Vagina (tissue), 2 donors: ENCODE measurements around the gene SPON2.

Experiments used
- POLR2A ChIP-seq, 2 donors: fragments of 450-650 bp; IDR thresholded peaks; one replicate each; pipeline ENCODE4 v1.6.1; 2017; ENCODE audit warnings: antibody characterized with exemption in 2 of 2, mild to moderate bottlenecking in 2 of 2, moderate library complexity in 2 of 2
- TF ChIP-seq, protein P1 (sequence below), 3 experiments: fragments of 450-650 bp in 2 of 3; fragments of 200-600 bp in 1 of 3; sonication (generic) in 1 of 3; IDR thresholded peaks; one replicate each; pipeline ENCODE4 v1.5.1; 2017 to 2019; ENCODE audit warnings: antibody characterized with exemption in 3 of 3, mild to moderate bottlenecking in 2 of 3, moderate library complexity in 2 of 3

DNA sequence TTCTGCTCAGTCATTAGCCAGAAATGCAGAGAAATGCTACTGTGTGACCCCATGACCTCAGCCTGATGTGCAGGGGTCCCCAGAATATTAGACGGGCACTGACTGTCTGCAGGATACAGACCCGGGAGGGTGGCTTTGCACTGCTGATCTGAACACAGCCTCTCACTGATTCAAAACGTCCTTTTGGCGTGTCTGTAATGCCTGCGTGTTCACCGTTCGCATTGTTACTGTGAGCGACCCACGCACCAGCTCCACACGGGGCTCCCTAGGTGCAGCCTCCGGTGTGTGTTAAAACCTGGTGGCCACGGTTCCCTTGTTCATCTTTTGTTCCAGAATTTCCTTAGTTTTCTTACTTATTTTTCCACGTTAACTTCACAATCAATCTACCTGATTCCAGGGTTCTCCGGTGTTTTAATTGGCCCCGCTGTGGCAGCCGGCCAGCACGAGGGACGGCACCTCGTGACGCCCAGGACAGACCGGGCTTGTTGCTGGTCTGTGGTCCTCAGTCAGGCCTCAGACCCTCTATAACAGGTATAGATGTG, 32.0 kb upstream of the SPON2 start:
- TF ChIP-seq, protein P1, sequence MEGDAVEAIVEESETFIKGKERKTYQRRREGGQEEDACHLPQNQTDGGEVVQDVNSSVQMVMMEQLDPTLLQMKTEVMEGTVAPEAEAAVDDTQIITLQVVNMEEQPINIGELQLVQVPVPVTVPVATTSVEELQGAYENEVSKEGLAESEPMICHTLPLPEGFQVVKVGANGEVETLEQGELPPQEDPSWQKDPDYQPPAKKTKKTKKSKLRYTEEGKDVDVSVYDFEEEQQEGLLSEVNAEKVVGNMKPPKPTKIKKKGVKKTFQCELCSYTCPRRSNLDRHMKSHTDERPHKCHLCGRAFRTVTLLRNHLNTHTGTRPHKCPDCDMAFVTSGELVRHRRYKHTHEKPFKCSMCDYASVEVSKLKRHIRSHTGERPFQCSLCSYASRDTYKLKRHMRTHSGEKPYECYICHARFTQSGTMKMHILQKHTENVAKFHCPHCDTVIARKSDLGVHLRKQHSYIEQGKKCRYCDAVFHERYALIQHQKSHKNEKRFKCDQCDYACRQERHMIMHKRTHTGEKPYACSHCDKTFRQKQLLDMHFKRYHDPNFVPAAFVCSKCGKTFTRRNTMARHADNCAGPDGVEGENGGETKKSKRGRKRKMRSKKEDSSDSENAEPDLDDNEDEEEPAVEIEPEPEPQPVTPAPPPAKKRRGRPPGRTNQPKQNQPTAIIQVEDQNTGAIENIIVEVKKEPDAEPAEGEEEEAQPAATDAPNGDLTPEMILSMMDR (IDR thresholded peaks at IDR 0.05), result no peak
- no peak for TF ChIP-seq POLR2A (IDR thresholded peaks at IDR 0.05)
